Airway epithelial cell (primary cell): ENCODE data around the gene HARS1. TPM values are rescaled to one million over a fixed set of nuclear protein-coding genes. Genes with fewer than 3 reads are reported as not detected.

Experiments used
- total RNA-seq: library from RNA; depleted of rRNA; stranded (reverse); fragments of >200 nt; gene quantifications from 2 replicates; pipeline ENCODE4 v1.2.3, GENCODE V29; 2015

Gene HARS1
- total RNA-seq = 83.6 TPM in 2 replicates

GRCh38 chr5:140690941-140691924 is at the start of gene HARS1, which contains the start of gene HARS2:
TSS of gene HARS1 (minus strand) at chr5:140691370. CDS start at chr5:140691304, 66 bp downstream.
TSS of gene HARS2 (plus strand) at chr5:140691455. CDS start at chr5:140691649, 194 bp downstream.

GRCh38 chr5:140700177-140701144 is 9.3 kb upstream of the HARS1 start, which contains the start of gene ZMAT2:
TSS of gene ZMAT2 (plus strand) at chr5:140700447. CDS start at chr5:140700461, 14 bp downstream.

GRCh38 chr5:140673187-140673976 is 17.8 kb downstream of the HARS1 start, which contains the start of gene DND1:
TSS of gene DND1 (minus strand) at chr5:140673576. CDS start at chr5:140673542, 34 bp downstream.

GRCh38 chr5:140664359-140665119 is 26.6 kb downstream of the HARS1 start, which contains the start of gene WDR55:
TSS of gene WDR55 (plus strand) at chr5:140664904. CDS start at chr5:140664913, 9 bp downstream.

GRCh38 chr5:140639148-140639981 is 51.8 kb downstream of the HARS1 start, which contains the start of gene TMCO6:
TSS of gene TMCO6 (plus strand) at chr5:140639451. CDS start at chr5:140639528, 77 bp downstream.

GRCh38 chr5:140633021-140633471 is 58.1 kb downstream of the HARS1 start, which contains the start of gene CD14:
TSS of gene CD14 (minus strand) at chr5:140633175. CDS start at chr5:140633071, 104 bp downstream.

Other genes starting within 250 kb of the HARS1 start
- 6.0 and 6.3 TPM in 2 replicates for gene EIF4EBP3, start 143.7 kb downstream of the HARS1 start, total RNA-seq
- 31.1 and 38.7 TPM in 2 replicates for gene SRA1, start 133.9 kb downstream of the HARS1 start, total RNA-seq
- gene APBB3, start 126.8 kb downstream of the HARS1 start, total RNA-seq = 7.4 and 8.0 TPM in 2 replicates
- 40.3 and 45.9 TPM in 2 replicates for gene SLC35A4, start 126.5 kb downstream of the HARS1 start, total RNA-seq
- gene CD14, start 58.2 kb downstream of the HARS1 start, total RNA-seq = 0.35 TPM in 1 of 2 replicates, not detected in the other
- gene TMCO6, start 51.9 kb downstream of the HARS1 start, total RNA-seq = 20.9 and 39.2 TPM in 2 replicates
- 64.0 and 70.0 TPM in 2 replicates for gene NDUFA2, start 43.7 kb downstream of the HARS1 start, total RNA-seq
- 74.9 and 77.6 TPM in 2 replicates for gene IK, start 43.5 kb downstream of the HARS1 start, total RNA-seq
- gene WDR55, start 26.5 kb downstream of the HARS1 start, total RNA-seq = 12.9 and 19.2 TPM in 2 replicates
- gene DND1, start 17.8 kb downstream of the HARS1 start, total RNA-seq = 0.28 and 0.35 TPM in 2 replicates
- 33.1 and 35.0 TPM in 2 replicates for gene HARS2, start 85 bp upstream of the HARS1 start, total RNA-seq
- gene ZMAT2, start 9.1 kb upstream of the HARS1 start, total RNA-seq = 33.2 and 34.5 TPM in 2 replicates
- gene PCDHA1, start 94.8 kb upstream of the HARS1 start, total RNA-seq = 0.14 TPM in 2 replicates
- not detected in 2 replicates for gene PCDHA2, start 103.5 kb upstream of the HARS1 start, total RNA-seq
- gene PCDHA3, start 109.7 kb upstream of the HARS1 start, total RNA-seq = not detected in 2 replicates
- 0.23 and 0.42 TPM in 2 replicates for gene PCDHA4, start 115.7 kb upstream of the HARS1 start, total RNA-seq
- gene PCDHA5, start 130.2 kb upstream of the HARS1 start, total RNA-seq = not detected in 2 replicates
- not detected in 2 replicates for gene PCDHA6, start 136.6 kb upstream of the HARS1 start, total RNA-seq
- gene PCDHA7, start 142.9 kb upstream of the HARS1 start, total RNA-seq = not detected in 2 replicates
- gene PCDHA8, start 149.8 kb upstream of the HARS1 start, total RNA-seq = not detected in 2 replicates
- not detected in 2 replicates for gene PCDHA9, start 157.0 kb upstream of the HARS1 start, total RNA-seq
- gene PCDHA10, start 164.5 kb upstream of the HARS1 start, total RNA-seq = not detected in 2 replicates
- gene PCDHA11, start 177.6 kb upstream of the HARS1 start, total RNA-seq = not detected in 2 replicates
- not detected in 2 replicates for gene PCDHA12, start 183.9 kb upstream of the HARS1 start, total RNA-seq
- gene PCDHA13, start 190.8 kb upstream of the HARS1 start, total RNA-seq = not detected in 2 replicates
- gene PCDHAC1, start 234.9 kb upstream of the HARS1 start, total RNA-seq = 0.07 TPM in 1 of 2 replicates, not detected in the other